ENCODE results near the gene RIC3. TPM values are rescaled to one million over a fixed set of nuclear protein-coding genes. Genes with fewer than 3 reads are reported as not detected.

RIC3 gene
- under 0.01 TPM in 1 of 2 replicates, not detected in the other for total RNA-seq

GRCh38 chr11:8168485-8169257, at the start of gene RIC3:
Gene RIC3, minus strand, starts transcription at chr11:8169025. Its CDS starts 36 bp downstream, at chr11:8168989.
- no peak for DNase-seq (ENCODE audit: low read depth)
- no peak for TF ChIP-seq CTCF (IDR thresholded peaks at IDR 0.05; ENCODE audit: insufficient read depth, low read depth, low read length)
- no peak within 1 kb of the TSS for H3K4me3 ChIP-seq (ENCODE audit: low read depth, low read length)

GRCh38 chr11:8218409-8218808, 49.6 kb upstream of the RIC3 start:
- no peak overlapping the region for H3K4me3 ChIP-seq (ENCODE audit: low read depth, low read length)
- no peak for DNase-seq (ENCODE audit: low read depth)
- TF ChIP-seq CTCF (IDR thresholded peaks at IDR 0.05; ENCODE audit: insufficient read depth, low read depth, low read length) = no peak

- no peak overlapping the region for H3K4me3 ChIP-seq (ENCODE audit: low read depth, low read length)
- TF ChIP-seq CTCF (IDR thresholded peaks at IDR 0.05; ENCODE audit: insufficient read depth, low read depth, low read length) = no peak
These were observed 49.1 kb upstream of the RIC3 start for GRCh38 chr11:8217926-8218325.

GRCh38 chr11:8217136-8217535, 48.3 kb upstream of the RIC3 start:
- no peak for TF ChIP-seq CTCF (IDR thresholded peaks at IDR 0.05; ENCODE audit: insufficient read depth, low read depth, low read length)
- no peak overlapping the region for H3K4me3 ChIP-seq (ENCODE audit: low read depth, low read length)
- DNase-seq (ENCODE audit: low read depth) = no peak

More at GRCh38 chr11:8217926-8218325, 49.1 kb upstream of the RIC3 start:
- DNase-seq (ENCODE audit: low read depth) = no peak

- DNase-seq (ENCODE audit: low read depth) = no peak
- no peak for TF ChIP-seq CTCF (IDR thresholded peaks at IDR 0.05; ENCODE audit: insufficient read depth, low read depth, low read length)
- H3K4me3 ChIP-seq (ENCODE audit: low read depth, low read length) = no peak overlapping the region
These were observed 44.6 kb upstream of the RIC3 start for GRCh38 chr11:8213376-8213775.

GRCh38 chr11:8209208-8209807, 40.5 kb upstream of the RIC3 start:
- H3K4me3 ChIP-seq (ENCODE audit: low read depth, low read length) = no peak overlapping the region
- no peak for DNase-seq (ENCODE audit: low read depth)

More at GRCh38 chr11:8209208-8209807, 40.5 kb upstream of the RIC3 start:
- peak; percentile 27 for TF ChIP-seq CTCF (IDR thresholded peaks at IDR 0.05; ENCODE audit: insufficient read depth, low read depth, low read length)

Measured in fibroblast of villous mesenchyme (primary cell).